Left hindlimb (tissue), 1 donor: Measurements from ENCODE around the gene SKI.

ENCODE experiments used
- DNase-seq: peaks from one replicate; pipeline ENCODE4 v3.0.0-alpha.2; 2018

Gene SKI

GRCh38 chr1:2194898-2195673 lies 33.0 kb upstream of the SKI start:
- DNase-seq: peak; percentile 95

GRCh38 chr1:2195785-2196184 lies 32.3 kb upstream of the SKI start:
- no peak for DNase-seq

DNA sequence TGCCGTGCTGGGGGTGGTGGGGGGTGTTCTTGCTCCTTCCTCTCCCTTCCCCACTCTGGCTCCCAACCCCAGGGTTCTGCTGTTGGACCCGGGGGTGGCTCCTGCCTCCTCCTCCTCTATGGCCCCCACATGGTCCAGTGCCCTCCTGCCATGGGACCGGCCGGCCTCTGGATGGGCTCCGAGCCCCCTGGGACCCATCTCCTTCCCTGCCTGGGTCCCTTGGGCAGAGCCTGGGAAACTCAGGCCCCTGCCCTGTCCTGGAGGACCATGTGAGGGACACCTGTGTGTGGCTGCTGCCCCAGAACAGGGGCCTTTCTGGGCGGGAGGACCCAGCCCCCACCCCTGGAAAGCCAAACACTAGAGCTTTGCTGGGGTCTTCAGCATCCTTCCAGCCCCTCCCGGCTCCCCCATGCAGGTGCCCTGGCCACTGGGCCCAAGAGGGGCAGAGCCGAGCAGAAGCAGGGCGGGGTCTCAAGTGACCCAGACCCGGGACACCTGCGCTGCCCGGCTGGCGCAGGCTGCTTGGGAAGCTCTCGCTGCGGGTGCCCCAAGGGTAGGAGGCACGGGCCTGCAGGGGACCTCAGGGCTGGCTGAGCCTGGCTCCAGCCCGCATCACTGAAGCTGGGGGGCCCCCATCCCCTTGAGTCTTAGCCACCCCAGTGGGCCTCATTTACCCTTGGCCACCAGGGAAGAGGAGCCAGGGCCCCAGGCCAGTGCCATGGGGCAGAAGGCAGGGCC lies 31.0 kb upstream of the SKI start:
- DNase-seq: no peak

DNA sequence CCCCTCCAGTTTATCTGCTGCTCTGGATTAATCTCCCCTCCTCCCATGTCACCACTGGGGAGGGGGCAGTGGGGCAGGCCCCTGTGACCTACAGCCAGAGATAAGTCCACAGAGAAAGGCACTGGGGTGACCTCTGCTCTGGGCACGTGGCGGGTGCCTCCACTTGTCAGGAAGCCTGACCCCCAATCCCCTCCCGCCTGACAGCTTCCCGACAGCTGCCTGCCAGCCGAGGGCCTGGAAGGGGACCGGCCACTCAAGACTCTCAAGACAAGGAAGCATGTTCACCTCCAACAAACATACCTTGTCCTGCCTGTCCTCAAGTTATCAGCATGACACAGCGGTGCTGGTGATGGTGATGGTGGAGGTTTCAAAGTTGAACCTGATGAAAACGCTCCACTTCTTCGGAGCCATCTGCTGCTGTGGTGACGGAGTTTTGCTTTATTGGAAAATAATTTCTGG lies 30.4 kb upstream of the SKI start:
- DNase-seq: no peak

- DNase-seq: no peak
Measured at GRCh38 chr1:2198571-2198970, 29.5 kb upstream of the SKI start.

GRCh38 chr1:2199042-2199810 lies 28.9 kb upstream of the SKI start:
- DNase-seq: peak; percentile 92

DNA sequence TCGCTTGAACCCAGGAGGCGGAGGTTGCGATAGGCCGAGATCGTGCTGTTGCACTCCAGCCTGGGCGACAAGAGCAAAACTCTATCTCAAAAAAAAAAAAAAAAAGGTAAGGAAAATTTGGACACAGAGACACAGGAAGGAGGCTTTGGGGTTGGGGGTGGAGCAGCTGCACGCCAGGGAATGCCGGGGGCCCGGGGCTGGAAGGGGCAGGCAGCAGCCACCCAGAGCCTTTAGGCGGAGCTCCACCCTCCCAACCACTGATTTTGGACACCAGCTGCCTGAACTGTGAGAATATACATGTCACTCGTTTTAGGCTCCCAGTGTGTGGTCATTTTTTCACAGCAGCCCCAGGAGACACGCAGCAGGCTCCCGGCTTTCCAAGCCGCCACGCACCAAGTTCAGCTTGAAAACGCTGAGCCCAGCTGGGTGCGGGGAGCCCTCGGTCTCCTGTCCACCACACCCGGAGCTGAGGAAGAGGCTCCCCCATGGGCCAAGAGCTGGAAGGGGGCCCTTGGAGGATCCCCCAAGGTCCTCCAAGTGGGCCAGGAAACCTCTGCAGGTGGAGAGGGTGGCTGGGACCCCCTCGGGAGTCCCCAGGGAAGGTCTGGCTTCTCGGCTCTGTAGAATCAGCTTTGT lies 27.7 kb upstream of the SKI start:
- peak; percentile 45 for DNase-seq

DNA sequence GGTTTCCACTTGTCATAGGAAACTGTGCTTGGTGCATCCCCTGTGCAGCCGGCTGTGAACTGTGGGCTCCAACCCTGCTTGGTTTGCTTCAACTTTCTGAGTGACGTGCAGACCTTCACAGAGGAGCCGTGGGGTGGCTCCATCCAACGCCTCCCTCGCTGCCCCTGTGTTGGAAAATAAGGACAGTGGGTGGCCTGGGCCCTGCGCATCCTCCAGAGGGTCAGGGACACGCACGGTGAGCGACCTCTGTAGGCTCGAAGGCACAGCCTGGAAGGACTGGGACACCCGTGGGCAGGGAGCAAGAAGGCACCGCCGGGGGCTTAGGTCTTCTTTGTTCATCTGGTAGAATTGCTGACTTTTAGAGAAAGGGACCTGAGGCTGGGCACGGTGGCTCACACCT lies 27.1 kb upstream of the SKI start:
- DNase-seq: no peak

DNA sequence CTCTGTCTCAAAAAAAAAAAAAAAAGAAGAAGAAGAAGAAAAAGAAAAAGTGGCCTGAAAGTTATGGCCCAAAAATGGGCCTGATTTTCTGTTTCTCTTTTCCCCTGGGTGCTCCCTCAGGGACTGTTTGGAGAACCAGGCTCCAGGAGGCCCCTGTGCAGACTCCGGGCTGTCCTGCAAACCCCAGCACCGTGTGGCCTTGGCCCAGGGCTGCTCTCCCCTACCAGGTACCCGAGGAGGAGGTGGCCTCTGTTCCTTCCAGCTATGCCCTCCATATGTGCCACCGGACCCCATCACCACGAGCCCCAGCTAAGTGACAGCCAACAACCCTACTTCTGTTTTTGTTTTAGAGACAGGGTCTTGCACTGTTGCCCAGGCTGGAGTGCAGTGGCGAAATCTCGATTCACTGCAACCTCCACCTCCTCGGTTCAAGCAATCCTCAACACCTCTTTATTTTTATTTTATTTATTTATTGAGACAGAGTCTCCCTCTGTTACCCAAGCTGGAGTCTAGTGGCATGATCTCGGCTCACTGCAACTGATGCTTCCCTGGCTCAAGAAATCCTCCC lies 26.0 kb upstream of the SKI start:
- DNase-seq: no peak

DNA sequence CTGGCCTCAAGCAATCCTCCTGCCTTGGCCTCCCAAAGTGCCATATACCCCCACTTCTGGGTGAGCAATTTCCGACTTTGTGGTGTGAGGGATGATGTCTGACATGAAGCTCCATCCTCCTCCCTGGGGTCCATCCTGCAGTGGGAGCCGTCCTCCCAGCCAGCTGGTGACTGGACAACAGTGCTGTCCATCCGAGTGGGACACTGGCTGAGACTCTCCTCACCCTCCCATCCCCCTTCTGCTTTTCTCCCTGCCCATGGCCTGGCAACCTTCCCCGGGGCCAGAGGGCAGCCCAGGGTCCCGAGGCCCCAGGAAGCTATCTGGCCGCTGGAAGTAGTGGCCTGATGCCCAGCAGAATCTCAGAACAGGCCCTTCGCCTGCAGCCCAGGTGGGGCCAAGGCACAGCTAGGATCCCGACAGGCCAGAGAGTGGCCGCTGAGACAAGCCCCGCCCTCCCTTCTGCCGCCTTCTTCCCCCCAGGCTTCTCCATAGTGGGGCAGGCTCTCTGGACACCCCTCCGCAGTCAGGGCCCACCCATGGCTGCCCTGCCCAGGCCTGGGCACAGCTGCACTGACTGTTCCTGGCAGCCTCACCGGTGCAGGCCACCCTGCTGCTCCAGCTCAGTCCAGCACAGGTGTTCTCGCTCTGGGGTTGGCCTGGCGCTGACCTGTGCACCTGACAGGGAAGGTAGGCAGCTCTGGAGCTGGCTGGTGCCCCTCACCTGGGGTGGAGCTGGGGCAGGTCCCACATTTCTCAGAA lies 25.1 kb upstream of the SKI start:
- peak; percentile 33 for DNase-seq

GRCh38 chr1:2203671-2204414 lies 24.3 kb upstream of the SKI start:
- DNase-seq: peak; percentile 57

DNA sequence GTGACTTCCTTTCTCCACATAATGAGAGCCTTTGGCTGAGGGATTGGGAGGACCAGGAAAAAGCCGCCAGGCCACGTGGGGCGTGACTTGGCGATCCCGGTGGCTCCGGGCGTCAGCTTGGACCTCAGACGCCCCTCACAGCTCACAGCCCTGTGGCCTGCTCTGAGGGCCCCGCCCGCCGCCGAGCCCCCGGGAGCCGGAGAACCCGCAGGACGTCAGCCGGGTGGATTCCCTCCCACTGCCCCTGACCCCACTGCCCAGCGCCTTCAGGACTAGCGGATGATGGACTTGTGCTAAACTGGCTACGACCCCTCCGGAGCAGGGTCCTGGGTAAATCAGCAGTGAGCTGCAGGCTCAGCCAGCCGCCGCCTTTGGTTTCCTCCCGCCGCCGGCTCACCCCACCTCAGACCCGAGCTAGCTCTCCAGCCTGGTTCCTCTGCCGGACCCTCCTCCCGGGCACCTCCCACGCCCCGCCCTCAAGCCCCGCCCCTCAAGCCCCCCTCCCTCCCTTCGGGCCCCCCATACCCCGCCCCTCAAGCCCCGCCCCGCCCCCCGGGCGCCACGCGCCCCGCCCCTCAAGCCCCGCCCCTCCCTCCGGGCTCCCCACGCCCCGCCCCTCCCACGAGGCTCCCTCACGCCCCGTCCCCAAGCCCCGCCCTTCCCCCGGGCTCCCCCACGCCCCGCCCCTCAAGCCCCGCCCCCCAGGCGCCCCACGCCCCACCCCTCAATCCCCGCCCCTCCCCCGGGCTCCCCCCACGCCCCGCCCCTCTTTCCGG lies 23.5 kb upstream of the SKI start:
- peak; percentile 95 for DNase-seq

DNA sequence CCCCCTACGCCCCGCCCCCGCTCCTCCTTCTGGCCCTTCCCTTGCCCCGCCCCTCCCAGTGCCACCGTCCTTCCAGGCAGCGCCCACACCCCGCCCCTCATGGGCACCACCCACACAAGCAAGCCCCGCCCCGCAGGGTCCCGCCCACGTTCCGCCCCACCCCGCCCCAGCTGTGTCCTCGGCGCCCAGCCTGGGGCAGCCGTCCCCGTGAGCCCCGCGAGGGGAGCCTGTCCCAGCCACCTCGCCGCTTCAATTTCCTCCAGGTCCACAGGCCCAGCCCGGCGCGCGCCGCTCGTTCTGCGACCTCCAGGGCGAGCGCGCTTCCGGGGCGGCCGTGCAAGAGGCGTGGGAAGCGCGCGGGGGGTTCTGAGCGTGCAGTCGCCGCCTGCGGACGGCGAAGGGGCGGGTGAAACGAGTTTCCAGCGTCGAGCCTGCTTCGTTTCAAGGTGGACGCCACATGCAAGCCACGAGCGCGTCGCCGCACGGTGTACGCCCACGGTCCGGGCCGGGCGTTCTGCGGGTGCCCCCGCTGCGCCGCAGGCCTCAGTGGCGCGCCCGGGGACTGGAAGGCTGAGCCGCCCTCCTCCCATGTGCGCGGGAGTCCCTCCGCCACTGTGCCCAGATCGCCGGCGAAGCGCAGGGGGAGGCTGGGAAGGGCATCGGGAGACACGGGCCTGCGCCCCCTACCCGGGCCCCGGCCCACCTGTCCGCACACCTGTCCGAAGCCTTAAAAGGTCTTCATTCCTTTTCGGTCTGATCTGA lies 22.7 kb upstream of the SKI start:
- peak; percentile 97 for DNase-seq

- DNase-seq: peak; percentile 27
Measured at GRCh38 chr1:2206813-2207487, 21.2 kb upstream of the SKI start.

- DNase-seq: peak; percentile 87
Measured at GRCh38 chr1:2208309-2209239, 19.5 kb upstream of the SKI start.

- peak; percentile 39 for DNase-seq
Measured at GRCh38 chr1:2209400-2210083, 18.6 kb upstream of the SKI start.

GRCh38 chr1:2210084-2210653 lies 17.9 kb upstream of the SKI start:
- peak; percentile 38 for DNase-seq
